ENCODE measurements around the gene BRSK1. TPM values are rescaled to one million over a fixed set of nuclear protein-coding genes. Genes with fewer than 3 reads are reported as not detected.

Gene BRSK1
- total RNA-seq, 1 donor from 2014 or later = 15.9 TPM

- Mint-ChIP-seq H3K4me1 (ENCODE audit: low read depth) (no peaks in the 10 kb centered on the region), H3K4me3 (ENCODE audit: unreplicated experiment) (no peak overlapping the region), H3K36me3 (ENCODE audit: low read depth) (peaks cover 14% of the 10 kb centered on the region), H3K27me3 (ENCODE audit: low read depth) (no peaks in the 10 kb centered on the region), H3K27ac (ENCODE audit: unreplicated experiment) (no peak overlapping the region), H3K9me3 (ENCODE audit: low read depth) (peaks cover 6% of the 10 kb centered on the region)
- DNase-seq (ENCODE audit: low spot score) = no peak
- TF ChIP-seq, protein P1, sequence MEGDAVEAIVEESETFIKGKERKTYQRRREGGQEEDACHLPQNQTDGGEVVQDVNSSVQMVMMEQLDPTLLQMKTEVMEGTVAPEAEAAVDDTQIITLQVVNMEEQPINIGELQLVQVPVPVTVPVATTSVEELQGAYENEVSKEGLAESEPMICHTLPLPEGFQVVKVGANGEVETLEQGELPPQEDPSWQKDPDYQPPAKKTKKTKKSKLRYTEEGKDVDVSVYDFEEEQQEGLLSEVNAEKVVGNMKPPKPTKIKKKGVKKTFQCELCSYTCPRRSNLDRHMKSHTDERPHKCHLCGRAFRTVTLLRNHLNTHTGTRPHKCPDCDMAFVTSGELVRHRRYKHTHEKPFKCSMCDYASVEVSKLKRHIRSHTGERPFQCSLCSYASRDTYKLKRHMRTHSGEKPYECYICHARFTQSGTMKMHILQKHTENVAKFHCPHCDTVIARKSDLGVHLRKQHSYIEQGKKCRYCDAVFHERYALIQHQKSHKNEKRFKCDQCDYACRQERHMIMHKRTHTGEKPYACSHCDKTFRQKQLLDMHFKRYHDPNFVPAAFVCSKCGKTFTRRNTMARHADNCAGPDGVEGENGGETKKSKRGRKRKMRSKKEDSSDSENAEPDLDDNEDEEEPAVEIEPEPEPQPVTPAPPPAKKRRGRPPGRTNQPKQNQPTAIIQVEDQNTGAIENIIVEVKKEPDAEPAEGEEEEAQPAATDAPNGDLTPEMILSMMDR (IDR thresholded peaks at IDR 0.05) = no peak
These were observed 13.4 kb upstream of the BRSK1 start for GRCh38 chr19:55270172-55270942.

DNA sequence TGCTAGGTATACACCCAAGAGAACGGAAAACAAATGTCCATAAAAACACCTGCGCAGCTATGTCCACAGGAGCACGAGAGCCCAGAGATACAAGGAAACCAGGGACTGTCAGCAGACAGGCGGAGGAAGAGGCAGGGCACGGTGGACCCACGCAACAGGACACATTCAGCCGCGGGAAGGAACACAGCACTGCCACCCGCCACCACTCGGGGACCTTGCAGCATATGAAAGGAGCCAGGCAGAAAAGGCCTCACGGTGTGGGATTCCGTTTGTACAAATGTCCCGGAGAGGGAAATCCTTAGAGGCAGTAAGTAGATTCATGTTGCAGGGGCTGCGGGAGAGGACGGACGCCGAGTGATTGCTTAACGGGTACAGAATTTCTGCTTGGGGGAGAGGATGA is 11.7 kb upstream of the BRSK1 start:
- Mint-ChIP-seq H3K27ac (ENCODE audit: unreplicated experiment) (no peak overlapping the region), H3K9me3 (ENCODE audit: low read depth) (no peaks in the 10 kb centered on the region), H3K36me3 (ENCODE audit: low read depth) (peaks cover 14% of the 10 kb centered on the region), H3K4me1 (ENCODE audit: low read depth) (no peaks in the 10 kb centered on the region), H3K27me3 (ENCODE audit: low read depth) (no peaks in the 10 kb centered on the region), H3K4me3 (ENCODE audit: unreplicated experiment) (no peak overlapping the region)
- TF ChIP-seq, protein P1 (IDR thresholded peaks at IDR 0.05) = no peak
- no peak for DNase-seq (ENCODE audit: low spot score)

DNA sequence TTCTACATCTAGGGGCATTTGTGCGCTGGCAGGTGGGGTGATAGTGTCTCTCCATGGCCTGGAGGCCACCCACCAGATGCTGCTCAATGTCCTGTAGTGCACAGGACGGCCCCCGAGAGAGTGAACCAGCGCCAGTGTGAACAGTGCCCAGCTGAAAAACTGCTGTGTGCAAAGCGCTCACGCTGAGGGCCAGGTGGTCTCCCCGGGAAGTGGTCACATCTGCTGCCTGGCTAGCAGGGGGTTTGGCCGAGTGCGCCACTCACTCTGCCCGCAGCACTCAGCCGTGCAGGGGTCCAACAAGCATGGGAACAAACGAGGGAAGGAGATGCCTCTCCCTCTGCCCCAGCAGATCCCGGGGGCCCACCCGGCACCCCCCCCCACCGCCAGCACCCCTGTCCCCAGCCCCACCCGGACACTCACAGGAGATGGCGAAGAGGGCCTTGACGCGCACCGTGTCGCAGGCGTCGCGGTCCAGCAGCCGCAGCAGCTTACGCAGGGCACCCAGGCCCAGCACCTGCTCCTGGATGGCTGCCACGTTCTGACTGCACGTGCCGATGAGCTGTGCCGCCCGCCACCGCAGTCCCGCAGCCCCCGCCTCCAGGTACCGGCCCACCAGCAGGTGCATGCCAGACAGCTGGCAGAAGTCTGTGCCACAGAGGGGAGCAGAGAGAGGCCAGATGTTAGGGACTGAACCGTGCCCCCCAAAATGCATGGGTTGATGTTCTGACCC is 9.7 kb upstream of the BRSK1 start:
- no peak for DNase-seq (ENCODE audit: low spot score)
- H3K27ac Mint-ChIP-seq (ENCODE audit: unreplicated experiment) = no peak overlapping the region
- H3K36me3 Mint-ChIP-seq (ENCODE audit: low read depth) = peaks cover 15% of the 10 kb centered on the region
- no peaks in the 10 kb centered on the region for H3K9me3 Mint-ChIP-seq (ENCODE audit: low read depth)
- peaks cover 2% of the 10 kb centered on the region for H3K4me1 Mint-ChIP-seq (ENCODE audit: low read depth)
- TF ChIP-seq, protein P1 (IDR thresholded peaks at IDR 0.05) = no peak
- H3K27me3 Mint-ChIP-seq (ENCODE audit: low read depth) = no peaks in the 10 kb centered on the region
- no peak overlapping the region for H3K4me3 Mint-ChIP-seq (ENCODE audit: unreplicated experiment)

DNA sequence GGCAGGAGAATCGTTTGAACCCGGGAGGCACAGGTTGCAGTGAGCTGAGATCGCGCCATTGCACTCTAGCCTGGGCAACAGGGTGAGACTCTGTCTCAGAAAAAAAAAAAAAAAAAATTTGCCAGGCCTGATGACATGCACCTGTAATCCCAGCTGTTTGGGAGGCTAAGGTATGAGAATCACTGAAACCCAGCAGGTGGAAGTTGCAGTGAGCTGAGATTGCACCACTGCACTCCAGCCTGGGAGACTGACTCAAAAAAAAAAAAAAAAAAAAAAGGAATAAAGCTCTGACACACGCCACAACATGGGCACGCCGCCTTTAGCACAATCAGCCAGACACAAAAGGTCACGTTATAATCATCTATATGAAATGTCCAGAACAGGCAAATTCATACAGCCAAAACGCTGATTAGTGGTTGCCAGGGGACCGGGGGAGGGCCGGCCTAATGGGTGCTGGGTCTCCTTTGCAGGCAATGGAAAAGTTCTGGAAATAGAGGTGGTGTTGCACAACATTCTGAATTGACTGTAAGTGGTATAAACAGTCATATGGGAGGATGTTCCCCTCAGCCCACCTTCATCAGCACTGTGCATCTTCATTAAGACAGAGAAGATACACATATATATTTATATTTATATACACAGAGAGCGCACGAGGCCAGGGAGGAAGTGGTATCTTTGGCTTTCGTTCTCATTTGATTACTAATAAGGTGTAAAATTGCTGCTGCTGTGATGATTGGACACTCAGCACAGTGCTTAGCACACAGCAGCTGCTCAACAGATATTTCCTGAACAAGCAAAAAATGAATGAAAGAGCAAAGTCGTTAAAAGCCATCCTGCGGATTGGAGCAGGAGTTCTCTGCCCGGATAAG is 7.7 kb upstream of the BRSK1 start:
- Mint-ChIP-seq H3K27me3 (ENCODE audit: low read depth) (no peaks in the 10 kb centered on the region), H3K9me3 (ENCODE audit: low read depth) (no peaks in the 10 kb centered on the region), H3K4me3 (ENCODE audit: unreplicated experiment) (no peak overlapping the region), H3K4me1 (ENCODE audit: low read depth) (peaks cover 17% of the 10 kb centered on the region), H3K27ac (ENCODE audit: unreplicated experiment) (no peak overlapping the region), H3K36me3 (ENCODE audit: low read depth) (peaks cover 15% of the 10 kb centered on the region)
- DNase-seq (ENCODE audit: low spot score) = no peak
- TF ChIP-seq, protein P1 (IDR thresholded peaks at IDR 0.05) = no peak

Data from chondrocyte (in vitro differentiated cells).